ENCODE results near the gene AIF1. TPM values are rescaled to one million over a fixed set of nuclear protein-coding genes. Genes with fewer than 3 reads are reported as not detected.
A peak's percentile ranks its signal among the peaks of the same experiment; 100 is the strongest.

Gene AIF1
- total and polyA plus RNA-seq, 3 donors from 2014 or later, result 2.9 to 34.8 (median 6.3) TPM

- WGBS, 2 donors, result 71 to 74% methylated on average over 8 of the region's 8 CpGs
- DNase-seq, result no peak
- Histone ChIP-seq H3K36me3 (ENCODE audit: low read depth, missing control alignments) (no peaks in the 10 kb centered on the region), H3K27me3 (no peaks in the 10 kb centered on the region), H3K27ac (no peak overlapping the region), H3K9me3 (no peaks in the 10 kb centered on the region), H3K4me1 (no peaks in the 10 kb centered on the region), H3K4me3 (peak overlapping the region in 1 of 2 donors; percentile 4)
- TF ChIP-seq POLR2A (IDR thresholded peaks at IDR 0.05), result no peak
- TF ChIP-seq CTCF (IDR thresholded peaks at IDR 0.05), result no peak
- intact Hi-C loops (cut with DNase I; ENCODE audit: low total_unique reads), result no loop called here
Measured at GRCh38 chr6:31575952-31576685, 38.9 kb upstream of the AIF1 start.

- no peaks in the 10 kb centered on the region for H3K36me3 ChIP-seq (ENCODE audit: low read depth, missing control alignments)
- no peak for DNase-seq
- H3K27ac ChIP-seq, result no peak overlapping the region
- H3K27me3 ChIP-seq, result no peaks in the 10 kb centered on the region
- 88 to 93% methylated on average over 19 of the region's 19 CpGs for WGBS, 2 donors
- no peak overlapping the region for H3K4me3 ChIP-seq
- intact Hi-C loops (cut with DNase I; ENCODE audit: low total_unique reads), result no loop called here
- H3K4me1 ChIP-seq, result no peaks in the 10 kb centered on the region
- no peaks in the 10 kb centered on the region for H3K9me3 ChIP-seq
- TF ChIP-seq CTCF (IDR thresholded peaks at IDR 0.05) (no peak), POLR2A (IDR thresholded peaks at IDR 0.05) (no peak)
Measured at GRCh38 chr6:31576897-31577578, 38.0 kb upstream of the AIF1 start.

- no peaks in the 10 kb centered on the region for H3K4me1 ChIP-seq
- TF ChIP-seq POLR2A (IDR thresholded peaks at IDR 0.05) (no peak), CTCF (IDR thresholded peaks at IDR 0.05) (no peak)
- H3K27me3 ChIP-seq, result no peaks in the 10 kb centered on the region
- H3K36me3 ChIP-seq (ENCODE audit: low read depth, missing control alignments), result no peaks in the 10 kb centered on the region
- no peaks in the 10 kb centered on the region for H3K9me3 ChIP-seq
- H3K27ac ChIP-seq, result no peak overlapping the region
- intact Hi-C loops (cut with DNase I; ENCODE audit: low total_unique reads), result no loop called here
- 92 to 93% methylated on average over 2 to 3 of the region's 3 CpGs for WGBS, 2 donors
- no peak overlapping the region for H3K4me3 ChIP-seq
- DNase-seq, result no peak
Measured at GRCh38 chr6:31577579-31577966, 37.5 kb upstream of the AIF1 start.

GRCh38 chr6:31578184-31579118, 36.6 kb upstream of the AIF1 start:
- intact Hi-C loops (cut with DNase I; ENCODE audit: low total_unique reads), result no loop called here
- no peaks in the 10 kb centered on the region for H3K4me1 ChIP-seq
- TF ChIP-seq POLR2A (IDR thresholded peaks at IDR 0.05) (no peak), CTCF (IDR thresholded peaks at IDR 0.05) (no peak)
- H3K4me3 ChIP-seq, result no peak overlapping the region
- H3K27ac ChIP-seq, result no peak overlapping the region
- no peak for DNase-seq
- H3K36me3 ChIP-seq (ENCODE audit: low read depth, missing control alignments), result no peaks in the 10 kb centered on the region
- H3K9me3 ChIP-seq, result no peaks in the 10 kb centered on the region
- WGBS, 2 donors, result 81 to 84% methylated on average over 12 of the region's 12 CpGs
- H3K27me3 ChIP-seq, result no peaks in the 10 kb centered on the region
